Measurements from ENCODE around the gene SCAP.

SCAP gene

GRCh38 chr3:47399016-47399415, 76.7 kb downstream of the SCAP start:
- Histone ChIP-seq H3K4me1 (ENCODE audit: control insufficient read depth, insufficient read depth, low read length) (peaks cover 8% of the 10 kb centered on the region), H3K4me3 (ENCODE audit: insufficient read depth, low read depth, low read length) (no peak overlapping the region), H3K36me3 (ENCODE audit: control insufficient read depth, insufficient read depth, low read length) (no peaks in the 10 kb centered on the region), H3K9me3 (ENCODE audit: control insufficient read depth, low read length) (no peaks in the 10 kb centered on the region), H3K27me3 (ENCODE audit: control insufficient read depth, insufficient read depth, low read length, poor library complexity, severe bottlenecking) (no peaks in the 10 kb centered on the region), H3K27ac (ENCODE audit: insufficient read depth, low read depth, low read length, poor library complexity, severe bottlenecking) (no peak overlapping the region)
- WGBS, 2 experiments, result 94 to 97% methylated on average over 1 of the region's 1 CpG

- 93 to 97% methylated on average over 7 of the region's 7 CpGs for WGBS, 2 experiments
- Histone ChIP-seq H3K4me1 (ENCODE audit: control insufficient read depth, insufficient read depth, low read length) (peaks cover 14% of the 10 kb centered on the region), H3K27me3 (ENCODE audit: control insufficient read depth, insufficient read depth, low read length, poor library complexity, severe bottlenecking) (no peaks in the 10 kb centered on the region), H3K27ac (ENCODE audit: insufficient read depth, low read depth, low read length, poor library complexity, severe bottlenecking) (no peak overlapping the region), H3K4me3 (ENCODE audit: insufficient read depth, low read depth, low read length) (no peak overlapping the region), H3K9me3 (ENCODE audit: control insufficient read depth, low read length) (no peaks in the 10 kb centered on the region), H3K36me3 (ENCODE audit: control insufficient read depth, insufficient read depth, low read length) (no peaks in the 10 kb centered on the region)
Measured at GRCh38 chr3:47398228-47398627, 77.5 kb downstream of the SCAP start.

DNA sequence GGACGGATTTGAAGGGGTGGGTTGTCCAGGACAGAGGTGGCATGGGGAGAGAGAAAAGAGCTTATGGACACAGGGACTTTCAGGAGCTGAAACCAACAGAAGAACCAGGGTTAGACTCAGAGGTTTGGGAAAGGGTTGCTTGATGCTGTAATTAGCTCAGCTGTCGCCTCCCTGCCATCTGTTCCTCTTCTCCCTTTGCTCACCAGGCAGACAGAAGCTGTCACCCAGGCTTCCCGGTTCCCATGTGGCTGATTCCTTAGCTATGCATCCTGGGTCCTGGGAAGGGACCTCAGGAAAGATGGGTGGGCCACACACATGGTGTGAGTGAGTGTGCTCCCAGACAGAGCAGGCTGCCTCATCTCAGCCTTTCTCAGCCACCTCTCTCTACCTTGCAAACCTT, 80.9 kb downstream of the SCAP start:
- 88 to 96% methylated on average over 3 of the region's 3 CpGs for WGBS, 2 experiments
- Histone ChIP-seq H3K36me3 (ENCODE audit: control insufficient read depth, insufficient read depth, low read length) (no peaks in the 10 kb centered on the region), H3K27ac (ENCODE audit: insufficient read depth, low read depth, low read length, poor library complexity, severe bottlenecking) (no peak overlapping the region), H3K4me3 (ENCODE audit: insufficient read depth, low read depth, low read length) (no peak overlapping the region), H3K9me3 (ENCODE audit: control insufficient read depth, low read length) (no peaks in the 10 kb centered on the region), H3K4me1 (ENCODE audit: control insufficient read depth, insufficient read depth, low read length) (peaks cover 14% of the 10 kb centered on the region), H3K27me3 (ENCODE audit: control insufficient read depth, insufficient read depth, low read length, poor library complexity, severe bottlenecking) (no peaks in the 10 kb centered on the region)

GRCh38 chr3:47394140-47394870, 81.4 kb downstream of the SCAP start:
- H3K27me3 ChIP-seq (ENCODE audit: control insufficient read depth, insufficient read depth, low read length, poor library complexity, severe bottlenecking), result no peaks in the 10 kb centered on the region
- no peaks in the 10 kb centered on the region for H3K9me3 ChIP-seq (ENCODE audit: control insufficient read depth, low read length)
- H3K4me3 ChIP-seq (ENCODE audit: insufficient read depth, low read depth, low read length), result no peak overlapping the region
- WGBS, 2 experiments, result 81 to 85% methylated on average over 8 of the region's 8 CpGs
- H3K27ac ChIP-seq (ENCODE audit: insufficient read depth, low read depth, low read length, poor library complexity, severe bottlenecking), result peak overlapping the region; percentile 50
- H3K4me1 ChIP-seq (ENCODE audit: control insufficient read depth, insufficient read depth, low read length), result peaks cover 14% of the 10 kb centered on the region
- no peaks in the 10 kb centered on the region for H3K36me3 ChIP-seq (ENCODE audit: control insufficient read depth, insufficient read depth, low read length)

DNA sequence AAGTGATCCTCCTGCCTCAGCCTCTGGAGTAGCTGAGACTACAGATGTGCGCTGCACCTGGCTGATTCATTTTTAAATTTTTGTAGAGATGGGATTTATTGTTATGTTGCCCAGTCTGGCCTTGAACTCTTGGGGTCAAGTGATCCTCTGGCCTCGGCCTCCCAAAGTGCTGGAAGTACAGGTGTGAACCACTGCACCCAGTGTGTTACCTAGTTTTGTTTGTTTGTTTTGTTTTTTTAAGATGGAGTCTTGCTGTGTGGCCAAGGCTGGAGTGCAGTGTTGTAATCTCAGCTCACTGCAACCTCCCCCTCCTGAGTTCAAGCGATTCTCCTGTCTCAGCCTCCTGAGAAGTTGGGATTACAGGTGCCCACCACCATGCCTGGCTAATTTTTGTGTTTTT, 82.8 kb downstream of the SCAP start:
- Histone ChIP-seq H3K27ac (ENCODE audit: insufficient read depth, low read depth, low read length, poor library complexity, severe bottlenecking) (no peak overlapping the region), H3K9me3 (ENCODE audit: control insufficient read depth, low read length) (no peaks in the 10 kb centered on the region), H3K4me3 (ENCODE audit: insufficient read depth, low read depth, low read length) (no peak overlapping the region), H3K36me3 (ENCODE audit: control insufficient read depth, insufficient read depth, low read length) (no peaks in the 10 kb centered on the region), H3K4me1 (ENCODE audit: control insufficient read depth, insufficient read depth, low read length) (peaks cover 14% of the 10 kb centered on the region), H3K27me3 (ENCODE audit: control insufficient read depth, insufficient read depth, low read length, poor library complexity, severe bottlenecking) (no peaks in the 10 kb centered on the region)
- WGBS, 2 experiments, result 93 to 95% methylated on average over 3 of the region's 3 CpGs

DNA sequence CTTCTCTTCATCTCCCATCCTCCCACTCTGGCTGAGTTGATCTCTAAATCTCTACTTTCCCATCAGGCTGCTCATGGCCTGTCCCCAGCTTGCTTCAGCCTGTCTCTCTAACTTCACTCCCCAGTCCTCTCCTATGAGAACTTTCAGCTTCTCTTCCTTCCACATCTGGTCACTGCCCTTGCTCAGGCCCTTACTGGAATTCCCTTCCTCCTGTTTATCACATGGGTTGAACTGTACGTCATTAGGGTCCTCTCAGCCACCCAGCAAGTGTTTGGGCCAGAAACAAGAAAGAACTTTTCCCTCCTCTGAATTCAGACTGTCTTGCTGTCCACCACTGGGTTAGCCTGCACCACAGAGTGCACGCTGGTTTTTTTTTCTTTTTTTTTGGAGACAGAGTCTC, 89.9 kb downstream of the SCAP start:
- H3K4me1 ChIP-seq (ENCODE audit: control insufficient read depth, insufficient read depth, low read length), result peaks cover 3% of the 10 kb centered on the region
- no peak overlapping the region for H3K4me3 ChIP-seq (ENCODE audit: insufficient read depth, low read depth, low read length)
- no peaks in the 10 kb centered on the region for H3K9me3 ChIP-seq (ENCODE audit: control insufficient read depth, low read length)
- 92 to 93% methylated on average over 2 of the region's 2 CpGs for WGBS, 2 experiments
- no peaks in the 10 kb centered on the region for H3K27me3 ChIP-seq (ENCODE audit: control insufficient read depth, insufficient read depth, low read length, poor library complexity, severe bottlenecking)
- no peak overlapping the region for H3K27ac ChIP-seq (ENCODE audit: insufficient read depth, low read depth, low read length, poor library complexity, severe bottlenecking)
- no peaks in the 10 kb centered on the region for H3K36me3 ChIP-seq (ENCODE audit: control insufficient read depth, insufficient read depth, low read length)

DNA sequence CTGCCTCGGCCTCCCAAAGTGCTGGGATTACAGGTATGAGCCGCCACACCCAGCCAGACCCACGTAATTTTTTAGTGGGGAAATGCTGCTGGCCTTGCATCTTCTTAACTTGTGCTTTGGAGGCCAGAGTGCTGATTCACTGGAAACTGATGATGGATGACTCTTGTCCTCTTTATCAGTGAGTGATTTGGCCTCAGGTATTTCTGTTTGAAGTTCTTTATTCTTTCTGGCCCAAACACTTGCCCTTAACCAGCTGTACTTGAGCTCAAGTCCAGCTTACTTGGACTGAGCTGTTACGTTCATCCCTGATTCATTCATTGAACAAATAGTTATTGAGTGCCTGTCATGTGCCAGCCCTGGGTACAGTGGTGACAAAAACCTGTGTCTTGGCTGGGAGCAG, 90.7 kb downstream of the SCAP start:
- WGBS, 2 experiments, result 92 to 93% methylated on average over 4 of the region's 4 CpGs
- no peak overlapping the region for H3K4me3 ChIP-seq (ENCODE audit: insufficient read depth, low read depth, low read length)
- H3K9me3 ChIP-seq (ENCODE audit: control insufficient read depth, low read length), result no peaks in the 10 kb centered on the region
- no peaks in the 10 kb centered on the region for H3K36me3 ChIP-seq (ENCODE audit: control insufficient read depth, insufficient read depth, low read length)
- H3K4me1 ChIP-seq (ENCODE audit: control insufficient read depth, insufficient read depth, low read length), result peaks cover 3% of the 10 kb centered on the region
- no peak overlapping the region for H3K27ac ChIP-seq (ENCODE audit: insufficient read depth, low read depth, low read length, poor library complexity, severe bottlenecking)
- H3K27me3 ChIP-seq (ENCODE audit: control insufficient read depth, insufficient read depth, low read length, poor library complexity, severe bottlenecking), result no peaks in the 10 kb centered on the region

DNA sequence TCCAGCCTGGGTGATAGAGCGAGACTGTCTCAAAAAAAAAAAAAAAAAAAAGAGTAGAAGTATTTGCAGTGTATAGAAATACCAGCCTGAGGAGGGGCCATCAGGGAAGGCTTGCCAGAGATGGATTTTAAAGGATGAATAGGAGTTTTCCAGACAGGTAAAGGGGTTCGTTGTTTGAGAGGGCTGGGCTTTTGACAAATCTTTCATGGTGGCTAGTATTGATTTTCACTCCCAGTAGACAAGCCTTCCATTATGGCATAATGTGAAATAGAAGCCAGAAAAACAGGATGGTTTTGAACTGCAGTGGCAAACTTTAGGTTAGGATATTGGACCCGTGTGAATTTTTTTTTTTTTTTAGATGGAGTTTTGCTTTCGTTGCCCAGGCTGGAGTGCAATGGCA, 91.3 kb downstream of the SCAP start:
- H3K36me3 ChIP-seq (ENCODE audit: control insufficient read depth, insufficient read depth, low read length), result no peaks in the 10 kb centered on the region
- H3K27me3 ChIP-seq (ENCODE audit: control insufficient read depth, insufficient read depth, low read length, poor library complexity, severe bottlenecking), result no peaks in the 10 kb centered on the region
- peaks cover 7% of the 10 kb centered on the region for H3K4me1 ChIP-seq (ENCODE audit: control insufficient read depth, insufficient read depth, low read length)
- H3K27ac ChIP-seq (ENCODE audit: insufficient read depth, low read depth, low read length, poor library complexity, severe bottlenecking), result no peak overlapping the region
- no peaks in the 10 kb centered on the region for H3K9me3 ChIP-seq (ENCODE audit: control insufficient read depth, low read length)
- no peak overlapping the region for H3K4me3 ChIP-seq (ENCODE audit: insufficient read depth, low read depth, low read length)
- WGBS, 2 experiments, result 90 to 91% methylated on average over 4 of the region's 4 CpGs

DNA sequence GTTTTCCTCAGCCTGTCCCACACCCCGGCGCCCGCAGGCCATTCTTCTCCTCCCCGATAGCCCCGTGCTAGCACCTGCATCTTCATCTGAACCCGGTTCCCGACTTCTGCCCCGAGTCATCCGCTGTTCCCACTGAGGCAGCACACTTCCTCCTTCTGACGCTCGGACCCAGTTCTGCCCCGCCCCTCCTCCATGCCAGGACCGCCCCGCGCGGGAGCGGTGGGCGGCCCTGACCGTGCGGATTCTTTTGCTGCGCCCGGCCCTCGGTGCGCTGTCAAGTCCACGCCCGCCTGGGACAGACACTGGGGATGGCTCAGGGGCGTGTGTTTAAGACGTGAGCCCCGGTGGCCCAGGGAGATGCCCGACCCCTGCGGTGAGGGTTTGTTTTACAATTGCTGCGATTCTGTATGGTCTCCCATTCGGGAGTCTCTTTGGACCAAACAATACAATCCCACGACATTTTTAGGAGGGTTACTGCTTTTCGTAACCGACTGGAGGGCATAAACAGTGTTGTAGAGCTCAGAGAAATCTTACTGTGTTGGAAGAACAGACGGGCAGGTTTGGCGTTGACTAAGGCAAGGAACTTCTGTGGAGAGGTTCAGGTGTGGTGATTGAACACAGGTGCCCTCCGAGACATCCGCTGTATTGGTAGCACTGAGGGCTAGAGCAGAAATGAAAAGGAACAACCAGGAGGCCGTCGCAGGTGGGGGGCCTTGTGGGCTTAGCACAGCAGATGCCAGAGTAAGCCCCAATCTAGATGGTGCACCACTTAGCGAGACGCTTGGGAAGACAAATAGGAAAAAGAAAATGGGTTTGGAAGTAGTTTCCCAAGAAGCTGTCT, 94.2 kb downstream of the SCAP start:
- WGBS, 2 experiments, result 9 to 10% methylated on average over 44 of the region's 44 CpGs
- no peaks in the 10 kb centered on the region for H3K27me3 ChIP-seq (ENCODE audit: control insufficient read depth, insufficient read depth, low read length, poor library complexity, severe bottlenecking)
- peak overlapping the region; percentile 68 for H3K4me3 ChIP-seq (ENCODE audit: insufficient read depth, low read depth, low read length)
- peaks cover 7% of the 10 kb centered on the region for H3K4me1 ChIP-seq (ENCODE audit: control insufficient read depth, insufficient read depth, low read length)
- no peaks in the 10 kb centered on the region for H3K36me3 ChIP-seq (ENCODE audit: control insufficient read depth, insufficient read depth, low read length)
- H3K9me3 ChIP-seq (ENCODE audit: control insufficient read depth, low read length), result no peaks in the 10 kb centered on the region
- peak overlapping the region; percentile 86 for H3K27ac ChIP-seq (ENCODE audit: insufficient read depth, low read depth, low read length, poor library complexity, severe bottlenecking)

DNA sequence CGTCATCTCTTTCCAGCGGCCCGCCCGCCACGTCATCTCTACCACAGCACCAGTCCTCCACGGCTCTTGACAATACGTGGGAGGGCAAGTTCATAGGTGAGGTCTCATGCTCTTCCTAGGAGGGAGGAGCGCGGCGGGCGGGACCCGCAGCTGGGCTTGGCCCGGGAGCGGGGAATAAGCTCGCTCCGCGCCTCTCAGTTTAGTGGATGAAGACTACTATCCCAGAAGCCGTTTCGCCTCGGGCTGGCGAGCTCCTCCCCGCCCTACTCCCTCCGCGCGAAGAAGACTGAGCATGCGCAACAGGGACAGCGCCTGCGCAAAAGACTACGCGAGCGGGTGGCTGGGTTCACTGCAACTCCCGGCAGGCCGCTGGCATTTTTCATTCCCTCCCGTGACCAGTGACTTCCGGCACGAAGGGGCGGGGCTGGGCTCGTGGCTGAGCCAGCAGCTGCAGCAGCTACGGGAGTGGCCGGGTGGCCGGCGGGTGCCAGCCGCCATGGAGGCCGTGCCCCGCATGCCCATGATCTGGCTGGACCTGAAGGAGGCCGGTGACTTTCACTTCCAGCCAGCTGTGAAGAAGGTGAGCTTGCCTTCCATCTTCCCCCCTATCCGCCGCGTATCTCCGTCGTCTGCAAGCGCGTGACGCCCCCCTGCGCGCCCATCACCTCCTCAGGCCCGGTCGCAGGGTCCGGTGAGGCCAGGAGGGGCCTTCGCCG, 95.0 kb downstream of the SCAP start, which contains the start of gene PTPN23:
Gene PTPN23 (plus strand): TSS at position 421 of the 716 bp plus-strand sequence. CDS start 76 bp downstream, at position 497.
- Histone ChIP-seq H3K27me3 (ENCODE audit: control insufficient read depth, insufficient read depth, low read length, poor library complexity, severe bottlenecking) (no peaks in the 10 kb centered on the region), H3K4me1 (ENCODE audit: control insufficient read depth, insufficient read depth, low read length) (peaks cover 7% of the 10 kb centered on the region), H3K9me3 (ENCODE audit: control insufficient read depth, low read length) (no peaks in the 10 kb centered on the region), H3K4me3 (ENCODE audit: insufficient read depth, low read depth, low read length) (peak within 1 kb of the TSS; percentile 68), H3K27ac (ENCODE audit: insufficient read depth, low read depth, low read length, poor library complexity, severe bottlenecking) (peak within 1 kb of the TSS; percentile 86), H3K36me3 (ENCODE audit: control insufficient read depth, insufficient read depth, low read length) (no peaks in the 10 kb centered on the region)
- 0% methylated on average over 61 of the region's 61 CpGs for WGBS, 2 experiments

Measured in ectodermal cell (in vitro differentiated cells).